Mesenchymal stem cell (in vitro differentiated cells and primary cell): Measurements from ENCODE around the gene PEX10.

Source experiments
- DNase-seq: peaks from one replicate; pipeline ENCODE4 v3.0.0-alpha.2; 2013
- H2AFZ ChIP-seq: one replicate; pipeline ENCODE4 v1.6.1; 2013; ENCODE audit warnings: low read depth, mild to moderate bottlenecking, control low read depth, inconsistent platforms, low read length, moderate library complexity
- H2AK5ac ChIP-seq: 2 replicates; pipeline ENCODE4 v1.6.1; 2013; ENCODE audit warnings: low read length, moderate library complexity, mild to moderate bottlenecking, inconsistent platforms; ENCODE audit not compliant: severe bottlenecking
- H2BK120ac ChIP-seq: one replicate; pipeline ENCODE4 v1.6.1; 2013; ENCODE audit warnings: low read depth, mild to moderate bottlenecking, inconsistent platforms, low read length, moderate library complexity
- H2BK12ac ChIP-seq, 2 experiments: one replicate each; pipeline ENCODE4 v1.6.1; 2013; ENCODE audit warnings: inconsistent platforms in 2 of 2, low read length in 2 of 2, mild to moderate bottlenecking in 2 of 2, moderate library complexity in 2 of 2, control low read depth in 1 of 2
- H2BK15ac ChIP-seq: one replicate; pipeline ENCODE4 v1.6.1; 2013; ENCODE audit warnings: mild to moderate bottlenecking, low read depth, inconsistent platforms; ENCODE audit not compliant: poor library complexity, severe bottlenecking
- H2BK5ac ChIP-seq: 2 replicates; pipeline ENCODE4 v1.6.1; 2013; ENCODE audit warnings: low read depth, mild to moderate bottlenecking, low read length, control low read depth, inconsistent platforms; ENCODE audit not compliant: poor library complexity, severe bottlenecking
- H3K14ac ChIP-seq, 2 experiments: one replicate each; pipeline ENCODE4 v1.6.1; 2013; ENCODE audit warnings: inconsistent platforms in 2 of 2, low read length in 2 of 2, control low read depth in 1 of 2, mild to moderate bottlenecking in 1 of 2, moderate library complexity in 1 of 2
- H3K18ac ChIP-seq, 2 experiments: one replicate each; pipeline ENCODE4 v1.6.1; 2013; ENCODE audit warnings: inconsistent platforms in 2 of 2, low read length in 2 of 2, control low read depth in 1 of 2, low read depth in 1 of 2, mild to moderate bottlenecking in 1 of 2
- H3K23ac ChIP-seq, 2 experiments: one replicate each; pipeline ENCODE4 v1.6.1; 2013; ENCODE audit warnings: inconsistent platforms in 2 of 2, low read length in 2 of 2, mild to moderate bottlenecking in 2 of 2, moderate library complexity in 2 of 2, control low read depth in 1 of 2
- H3K27ac ChIP-seq: 2 replicates; pipeline ENCODE4 v1.5.1; 2013; ENCODE audit warnings: mild to moderate bottlenecking, moderate library complexity, low read length, control low read depth, inconsistent platforms; ENCODE audit not compliant: poor library complexity, severe bottlenecking
- H3K27me3 ChIP-seq, 2 experiments: 2 replicates each; pipeline versions ENCODE4 v1.6.1 to v1.7.0; 2013; ENCODE audit warnings: low read length in 2 of 2, mild to moderate bottlenecking in 2 of 2, moderate library complexity in 2 of 2, control low read depth in 1 of 2, inconsistent platforms in 1 of 2; ENCODE audit not compliant: control insufficient read depth in 1 of 2, insufficient read depth in 1 of 2
- H3K36me3 ChIP-seq, 2 experiments: 2 replicates each; pipeline versions ENCODE4 v1.6.1 to v1.7.0; 2013; ENCODE audit warnings: low read length in 2 of 2, control low read depth in 1 of 2, inconsistent platforms in 1 of 2, low read depth in 1 of 2, mild to moderate bottlenecking in 1 of 2; ENCODE audit not compliant: insufficient read depth in 2 of 2, control insufficient read depth in 1 of 2
- H3K4ac ChIP-seq, 2 experiments: one replicate each; pipeline ENCODE4 v1.6.1; 2013; ENCODE audit warnings: inconsistent platforms in 2 of 2, low read length in 2 of 2, mild to moderate bottlenecking in 2 of 2, moderate library complexity in 2 of 2, control low read depth in 1 of 2, low read depth in 1 of 2
- H3K4me1 ChIP-seq: 2 replicates; pipeline ENCODE4 v1.6.1; 2013; ENCODE audit warnings: low read depth, low read length, control low read depth; ENCODE audit not compliant: control insufficient read depth, insufficient read depth
- H3K4me2 ChIP-seq: 2 replicates; pipeline ENCODE4 v1.6.1; 2013; ENCODE audit warnings: low read length, mild to moderate bottlenecking, inconsistent platforms; ENCODE audit not compliant: poor library complexity, severe bottlenecking
- H3K4me3 ChIP-seq, 2 experiments: 2 replicates each; pipeline versions ENCODE4 v1.5.1 to v1.7.0; 2013; ENCODE audit warnings: low read length in 2 of 2, mild to moderate bottlenecking in 2 of 2, control low read depth in 1 of 2, low read depth in 1 of 2; ENCODE audit not compliant: insufficient read depth in 1 of 2
- H3K79me1 ChIP-seq: replicated peaks from 2 replicates; pipeline ENCODE4 v1.6.1; 2013; ENCODE audit warnings: mild to moderate bottlenecking, control low read depth, low read length, inconsistent platforms; ENCODE audit not compliant: poor library complexity, severe bottlenecking
- H3K9ac ChIP-seq: 2 replicates; pipeline ENCODE4 v1.7.0; 2013; ENCODE audit warnings: mild to moderate bottlenecking, low read length, moderate library complexity
- H3K9me3 ChIP-seq: 2 replicates; pipeline ENCODE4 v1.7.0; 2013; ENCODE audit warnings: mild to moderate bottlenecking, low read length; ENCODE audit not compliant: control insufficient read depth
- H4K8ac ChIP-seq: one replicate; pipeline ENCODE4 v1.6.1; 2013; ENCODE audit warnings: inconsistent platforms, mild to moderate bottlenecking, low read length, moderate library complexity
- H4K91ac ChIP-seq: one replicate; pipeline ENCODE4 v1.6.1; 2013; ENCODE audit warnings: mild to moderate bottlenecking, low read length, inconsistent platforms
- WGBS: methylation state at CpG from one replicate; pipeline ENCODE4 v1.1.7; 2013; ENCODE audit warnings: mixed read lengths; 5-methylcytosine and 5-hydroxymethylcytosine counted together

PEX10 gene

DNA sequence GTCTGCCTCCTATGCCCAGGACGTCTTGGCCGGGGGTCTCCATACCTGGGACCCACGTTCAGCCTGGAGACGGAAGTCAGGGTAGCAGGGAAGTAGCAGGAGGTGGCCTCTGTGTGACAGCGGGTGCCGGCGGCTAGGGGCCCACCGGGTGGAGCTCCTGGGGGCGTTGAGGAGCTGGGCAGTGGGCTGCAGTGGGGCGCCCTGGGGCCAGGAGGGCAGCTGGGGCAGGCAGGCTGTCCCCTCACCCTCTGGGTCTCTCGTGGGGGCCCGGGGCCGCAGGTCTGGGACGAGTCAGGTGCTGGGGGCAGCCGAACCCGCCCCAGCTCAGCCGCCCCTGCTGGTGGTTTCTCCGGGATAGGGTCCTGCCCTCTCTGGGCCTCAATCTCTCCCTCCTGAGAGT, 14.7 kb upstream of the PEX10 start:
- Histone ChIP-seq H3K23ac (no peak overlapping the region), H2AK5ac (no peak overlapping the region), H4K91ac (no peak overlapping the region), H3K4me3 (no peak overlapping the region), H3K27ac (no peak overlapping the region), H2AFZ (no peak overlapping the region), H3K9ac (no peak overlapping the region), H2BK12ac (no peak overlapping the region), H3K79me1 (no peaks in the 10 kb centered on the region), H3K9me3 (peaks cover 4% of the 10 kb centered on the region), H3K36me3 (peaks cover 0 to 5% of the 10 kb centered on the region in 2 experiments), H2BK15ac (no peak overlapping the region), H3K14ac (no peak overlapping the region), H3K27me3 (peaks cover 0 to 71% of the 10 kb centered on the region in 2 experiments), H3K4me2 (no peak overlapping the region), H3K4me1 (no peaks in the 10 kb centered on the region), H3K4ac (no peak overlapping the region), H4K8ac (no peak overlapping the region), H2BK120ac (no peak overlapping the region), H2BK5ac (no peak overlapping the region), H3K18ac (no peak overlapping the region)
- WGBS = 84% methylated on average over 17 of the region's 18 CpGs
- no peak for DNase-seq

GRCh38 chr1:2426540-2426939, 14.2 kb upstream of the PEX10 start:
- no peak overlapping the region for H3K27ac ChIP-seq
- no peak overlapping the region for H2AK5ac ChIP-seq
- no peak overlapping the region for H2AFZ ChIP-seq
- H3K9me3 ChIP-seq = peaks cover 4% of the 10 kb centered on the region
- H3K4ac ChIP-seq = no peak overlapping the region
- H3K9ac ChIP-seq = no peak overlapping the region
- H2BK12ac ChIP-seq = no peak overlapping the region
- H3K79me1 ChIP-seq = no peaks in the 10 kb centered on the region
- WGBS = 84% methylated on average over 18 of the region's 18 CpGs
- DNase-seq = no peak
- no peak overlapping the region for H4K8ac ChIP-seq
- no peak overlapping the region for H2BK15ac ChIP-seq
- H3K23ac ChIP-seq = no peak overlapping the region
- no peak overlapping the region for H4K91ac ChIP-seq
- no peak overlapping the region for H3K18ac ChIP-seq
- no peak overlapping the region for H3K14ac ChIP-seq
- peaks cover 0 to 5% of the 10 kb centered on the region in 2 experiments for H3K36me3 ChIP-seq
- no peak overlapping the region for H3K4me3 ChIP-seq
- no peak overlapping the region for H3K4me2 ChIP-seq
- H2BK5ac ChIP-seq = no peak overlapping the region
- no peaks in the 10 kb centered on the region for H3K4me1 ChIP-seq
- H2BK120ac ChIP-seq = no peak overlapping the region
- H3K27me3 ChIP-seq = peaks cover 0 to 66% of the 10 kb centered on the region in 2 experiments

GRCh38 chr1:2425892-2426291, 13.5 kb upstream of the PEX10 start:
- Histone ChIP-seq H3K79me1 (no peaks in the 10 kb centered on the region), H2BK15ac (no peak overlapping the region), H3K27me3 (peaks cover 0 to 66% of the 10 kb centered on the region in 2 experiments), H3K4me1 (no peaks in the 10 kb centered on the region), H3K36me3 (peaks cover 0 to 5% of the 10 kb centered on the region in 2 experiments), H3K18ac (no peak overlapping the region), H2BK5ac (no peak overlapping the region), H3K9me3 (peaks cover 4% of the 10 kb centered on the region), H2AK5ac (no peak overlapping the region), H2BK120ac (no peak overlapping the region), H3K4me3 (no peak overlapping the region), H2AFZ (no peak overlapping the region), H3K14ac (no peak overlapping the region), H3K4ac (no peak overlapping the region), H3K9ac (no peak overlapping the region), H3K23ac (no peak overlapping the region), H3K27ac (no peak overlapping the region), H3K4me2 (no peak overlapping the region), H4K8ac (no peak overlapping the region), H2BK12ac (no peak overlapping the region), H4K91ac (no peak overlapping the region)
- DNase-seq = no peak
- WGBS = 91% methylated on average over 11 of the region's 11 CpGs

DNA sequence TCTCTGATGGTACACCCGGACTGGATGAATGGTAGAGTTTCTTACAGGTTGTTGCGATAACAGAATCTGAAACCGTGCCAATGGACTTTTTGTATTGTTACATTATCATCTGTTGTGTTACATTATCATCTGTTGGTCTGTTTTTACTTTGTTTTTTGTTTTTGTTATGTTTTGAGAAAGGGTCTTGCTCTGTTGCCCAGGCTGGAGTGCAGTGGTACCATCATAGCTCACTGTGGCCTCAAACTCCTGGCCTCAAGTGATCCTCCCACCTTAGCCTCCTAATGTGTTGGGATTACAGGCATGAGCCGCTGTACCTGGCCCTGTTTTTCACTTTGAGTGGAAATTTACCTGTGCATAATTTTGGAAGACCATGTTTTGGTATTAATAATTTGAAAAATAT, 10.2 kb upstream of the PEX10 start:
- WGBS = 80% methylated on average over 3 of the region's 4 CpGs
- Histone ChIP-seq H4K8ac (no peak overlapping the region), H2AK5ac (no peak overlapping the region), H2AFZ (no peak overlapping the region), H2BK15ac (no peak overlapping the region), H3K9ac (no peak overlapping the region), H3K27ac (no peak overlapping the region), H2BK12ac (no peak overlapping the region), H3K4me2 (no peak overlapping the region), H3K23ac (no peak overlapping the region), H3K4me3 (no peak overlapping the region), H3K36me3 (no peaks in the 10 kb centered on the region), H3K79me1 (no peaks in the 10 kb centered on the region), H2BK120ac (no peak overlapping the region), H4K91ac (no peak overlapping the region), H3K4ac (no peak overlapping the region), H2BK5ac (no peak overlapping the region), H3K14ac (no peak overlapping the region), H3K18ac (no peak overlapping the region), H3K9me3 (peaks cover 4% of the 10 kb centered on the region), H3K27me3 (peaks cover 16 to 71% of the 10 kb centered on the region in 2 experiments), H3K4me1 (peaks cover 8% of the 10 kb centered on the region)
- DNase-seq = no peak
